Panc1 (cell line): ENCODE results near the gene GLRX5. TPM values are rescaled to one million over a fixed set of nuclear protein-coding genes. Genes with fewer than 3 reads are reported as not detected.

Experiments
- ATAC-seq: fragments of 200-7000 bp; cut with Tn5 transposase; 2 replicates; pipeline ENCODE4 v1.9.1; 2020; ENCODE audit warnings: mild to moderate bottlenecking, moderate library complexity
- Bru-seq: library from RNA; stranded (reverse); fragments of 400-500 nt; gene quantifications from one replicate; lab custom pipeline; 2021; lab: Mats Ljungman, UMichigan
- BruChase-seq, 2 experiments: library from RNA; stranded (reverse); fragments of 400-500 nt; gene quantifications; one replicate each; lab custom pipeline; 2021; lab: Mats Ljungman, UMichigan
- BruUV-seq: library from RNA; stranded (reverse); fragments of 400-500 nt; replicated peaks from 2 replicates; lab custom pipeline; 2021; lab: Mats Ljungman, UMichigan
- CTCF ChIA-PET: fragments of 300-600 bp; sonication (Branson Sonifier 250); formaldehyde crosslinking; loops from one replicate; lab custom pipeline; 2022; ENCODE audit warnings: antibody characterized with exemption; lab: Charles Lee
- POLR2A ChIA-PET: fragments of 300-600 bp; sonication (Branson Sonifier 250); formaldehyde crosslinking; loops from one replicate; lab custom pipeline; 2022; ENCODE audit warnings: antibody characterized with exemption; lab: Charles Lee
- DNase-seq: peaks from one replicate; pipeline ENCODE4 v3.0.0-alpha.2; 2010; ENCODE audit warnings: low read depth, low spot score
- H3K27ac ChIP-seq: 2 replicates; pipeline ENCODE4 v1.5.1; 2011; ENCODE audit warnings: mild to moderate bottlenecking, low read length, inconsistent platforms
- H3K27me3 ChIP-seq: fragments of 200-500 bp; sonication (Bioruptor generic); 2 replicates; pipeline ENCODE4 v1.6.0; 2014; ENCODE audit warnings: low read length, inconsistent platforms; ENCODE audit not compliant: control insufficient read depth, insufficient read depth
- H3K36me3 ChIP-seq: fragments of 200-500 bp; sonication (Bioruptor generic); 2 replicates; pipeline ENCODE4 v1.5.1; 2014; ENCODE audit warnings: inconsistent platforms, mild to moderate bottlenecking, low read length, moderate library complexity; ENCODE audit not compliant: control insufficient read depth, insufficient read depth
- H3K4me1 ChIP-seq: 2 replicates; pipeline ENCODE4 v1.5.1; 2011; ENCODE audit warnings: inconsistent platforms, mild to moderate bottlenecking, low read length, moderate library complexity; ENCODE audit not compliant: control insufficient read depth, insufficient read depth
- H3K4me3 ChIP-seq, 2 experiments: 2 replicates each; pipeline ENCODE4 v1.5.1; 2011 to 2012; ENCODE audit warnings: low read depth in 2 of 2, low read length in 2 of 2, mild to moderate bottlenecking in 2 of 2, inconsistent platforms in 1 of 2, moderate library complexity in 1 of 2
- H3K9me3 ChIP-seq: fragments of 200-500 bp; sonication (Bioruptor generic); 2 replicates; pipeline ENCODE4 v1.5.1; 2014; ENCODE audit warnings: low read depth, mild to moderate bottlenecking, inconsistent platforms, low read length, moderate library complexity; ENCODE audit not compliant: control insufficient read depth, insufficient read depth
- POLR2AphosphoS5 ChIP-seq: IDR thresholded peaks from 2 replicates; pipeline ENCODE4 v1.6.1; 2012; ENCODE audit warnings: mild to moderate bottlenecking, low read depth, low read length, moderate library complexity
- REST ChIP-seq, 2 experiments: IDR thresholded peaks; 2 replicates each; pipeline ENCODE4 v1.6.1; 2011 to 2012; ENCODE audit warnings: low read depth in 2 of 2, control low read depth in 1 of 2, low read length in 1 of 2, mild to moderate bottlenecking in 1 of 2, moderate library complexity in 1 of 2; ENCODE audit not compliant: insufficient read depth in 1 of 2
- TCF7L2 ChIP-seq: IDR thresholded peaks from 2 replicates; pipeline ENCODE4 v1.6.1; 2011; ENCODE audit warnings: mild to moderate bottlenecking, low read depth, low read length, inconsistent platforms
- in situ Hi-C: cut with HindIII; loops from 2 replicates; pipeline ENCODE4 v1.10.0; 2016; ENCODE audit warnings: low sequenced_read_pairs, low pct_unique_long_range_greater_than_20kb
- intact Hi-C: fragments of 100-400 bp; cut with micrococcal nuclease; formaldehyde crosslinking; loops from one replicate; pipeline ENCODE4 v1.10.0; 2022; ENCODE audit not compliant: unreplicated experiment
- long read RNA-seq: library from polyadenylated mRNA; unstranded; transcript quantifications from one replicate; pipeline ENCODE4 v2.0.0, GENCODE V29; 2021; ENCODE audit not compliant: unreplicated experiment
- polyA plus RNA-seq: library from polyadenylated mRNA; unstranded; fragments of >200 nt; gene quantifications from one replicate; pipeline ENCODE4 v1.2.1, GENCODE V29; 2012; ENCODE audit warnings: missing spikeins; ENCODE audit not compliant: insufficient read length
- total RNA-seq: library from RNA; stranded (reverse); gene quantifications from one replicate; pipeline ENCODE4 v1.2.1, GENCODE V29; 2021; ENCODE audit not compliant: unreplicated experiment
- TF ChIP-seq, protein P1 (sequence below): fragments of 450-650 bp; IDR thresholded peaks from 2 replicates; pipeline ENCODE4 v1.5.1; 2017; ENCODE audit warnings: mild to moderate bottlenecking

Gene GLRX5
- total RNA-seq (38.6 TPM), Bru-seq, nascent RNA (percentile 80 among the genes with signal in this experiment), BruChase-seq, experiment 1, labeled RNA remaining after a 2-hour chase (percentile 72 among the genes with signal in this experiment), BruChase-seq, experiment 2, labeled RNA remaining after a 6-hour chase (percentile 83 among the genes with signal in this experiment)
- polyA plus RNA-seq = 42.7 TPM
- long read RNA-seq, transcript GLRX5-201 (2 exons, 1,564 nt) = major isoform, 100 of 106 reads
- long read RNA-seq, partial matches to known transcripts = 5 of 106 reads
- long read RNA-seq, other reads (novel, unspliced or antisense) = 1 of 106 reads

DNA sequence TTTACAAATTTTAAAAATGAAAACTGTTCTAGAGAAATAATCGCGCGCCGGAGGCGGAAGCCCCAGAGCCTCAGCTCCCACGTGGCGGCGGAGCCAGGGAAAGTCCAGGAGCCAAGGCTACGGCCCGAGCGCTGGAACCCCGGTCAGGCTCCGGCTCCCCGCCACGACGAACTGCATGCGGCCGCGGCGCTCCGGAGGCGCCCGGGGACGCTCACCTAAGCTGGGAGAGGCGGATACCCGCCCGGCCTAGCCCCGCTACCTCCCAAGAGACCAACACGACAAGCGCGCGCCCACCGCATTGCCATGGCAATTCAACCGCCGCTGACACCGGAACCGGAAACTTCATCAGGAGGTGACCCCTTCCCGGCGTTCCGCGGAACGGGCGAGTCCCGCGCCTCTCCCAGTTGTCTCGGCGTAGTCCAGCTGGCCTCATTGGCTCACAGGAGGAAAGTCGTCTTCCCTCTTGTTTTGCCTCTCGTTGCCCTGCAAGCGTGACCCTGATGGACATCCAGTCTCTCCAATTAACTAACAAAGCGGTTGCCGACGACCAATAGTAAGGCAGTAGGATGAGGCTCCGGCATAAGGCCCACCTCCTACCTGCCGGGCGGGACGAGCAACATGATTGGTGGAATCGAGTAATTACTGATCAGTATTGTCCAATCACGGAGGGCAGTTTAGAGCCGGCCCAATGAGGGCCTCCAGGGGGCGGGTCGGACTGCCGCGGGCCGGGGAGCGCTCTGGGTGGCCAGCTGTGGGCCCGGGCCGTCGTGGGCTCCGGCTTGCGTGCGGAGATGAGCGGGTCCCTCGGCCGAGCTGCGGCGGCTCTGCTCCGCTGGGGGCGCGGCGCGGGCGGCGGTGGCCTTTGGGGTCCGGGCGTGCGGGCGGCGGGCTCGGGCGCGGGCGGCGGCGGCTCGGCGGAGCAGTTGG lies at the start of gene GLRX5:
Gene GLRX5 (plus strand): TSS at position 752 of the 927 bp plus-strand sequence. CDS start 40 bp downstream, at position 792.
- CTCF ChIA-PET = interaction anchor here (1.0 kb wide), 1 partner anchor 10 kb away, joined by 3 read pairs; no protein-coding TSS in a partner anchor
- in situ Hi-C loops = no loop called here
- no TSS peak for BruUV-seq

More for the DNA sequence above, at the start of gene GLRX5:
- ATAC-seq (peak; percentile 95), DNase-seq (peak; percentile 99)
- POLR2A ChIA-PET = interaction anchor here (0.7 to 1.3 kb wide), 2 partner anchors 92 to 134 kb away, joined by 3 to 7 read pairs; no protein-coding TSS in a partner anchor
- Histone ChIP-seq H3K27ac (peak within 1 kb of the TSS; percentile 92), H3K4me1 (peaks cover 34% of the 10 kb centered on the region), H3K4me3 (peak within 1 kb of the TSS; percentile 92 to 95), H3K9me3 (no peaks in the 10 kb centered on the region), H3K36me3 (peaks cover 16% of the 10 kb centered on the region), H3K27me3 (no peaks in the 10 kb centered on the region)
- intact Hi-C loops = no loop called here
- no peak for TF ChIP-seq REST (IDR thresholded peaks at IDR 0.05; ENCODE audit: insufficient read depth in 1 of 2, low read depth in 2 of 2, low read length in 1 of 2)
- peak; percentile 67 for TF ChIP-seq POLR2AphosphoS5
- TF ChIP-seq, protein P1, sequence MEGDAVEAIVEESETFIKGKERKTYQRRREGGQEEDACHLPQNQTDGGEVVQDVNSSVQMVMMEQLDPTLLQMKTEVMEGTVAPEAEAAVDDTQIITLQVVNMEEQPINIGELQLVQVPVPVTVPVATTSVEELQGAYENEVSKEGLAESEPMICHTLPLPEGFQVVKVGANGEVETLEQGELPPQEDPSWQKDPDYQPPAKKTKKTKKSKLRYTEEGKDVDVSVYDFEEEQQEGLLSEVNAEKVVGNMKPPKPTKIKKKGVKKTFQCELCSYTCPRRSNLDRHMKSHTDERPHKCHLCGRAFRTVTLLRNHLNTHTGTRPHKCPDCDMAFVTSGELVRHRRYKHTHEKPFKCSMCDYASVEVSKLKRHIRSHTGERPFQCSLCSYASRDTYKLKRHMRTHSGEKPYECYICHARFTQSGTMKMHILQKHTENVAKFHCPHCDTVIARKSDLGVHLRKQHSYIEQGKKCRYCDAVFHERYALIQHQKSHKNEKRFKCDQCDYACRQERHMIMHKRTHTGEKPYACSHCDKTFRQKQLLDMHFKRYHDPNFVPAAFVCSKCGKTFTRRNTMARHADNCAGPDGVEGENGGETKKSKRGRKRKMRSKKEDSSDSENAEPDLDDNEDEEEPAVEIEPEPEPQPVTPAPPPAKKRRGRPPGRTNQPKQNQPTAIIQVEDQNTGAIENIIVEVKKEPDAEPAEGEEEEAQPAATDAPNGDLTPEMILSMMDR = no peak
- no peak for TF ChIP-seq TCF7L2
